ENCODE results near the gene PRICKLE4. TPM values are rescaled to one million over a fixed set of nuclear protein-coding genes. Genes with fewer than 3 reads are reported as not detected.

Gene PRICKLE4
- total RNA-seq, 2 experiments from 2014 or later, result 1.8 to 2.6 TPM

GRCh38 chr6:41784581-41785171 is 4.1 kb downstream of the PRICKLE4 start:
- BruUV-seq (replicated peaks), result no TSS peak
- no peaks in the 10 kb centered on the region for H3K9me3 ChIP-seq (ENCODE audit: low read length)
- H3K27ac ChIP-seq (ENCODE audit: low read depth, low read length, poor library complexity, severe bottlenecking), result no peak overlapping the region
- POLR2A ChIA-PET, result interaction anchor here (0.8 kb wide), 1 partner anchor 231 kb away, joined by 4 read pairs; no protein-coding TSS in a partner anchor
- no peak overlapping the region for H3K4me3 ChIP-seq (ENCODE audit: low read depth, low read length, poor library complexity, severe bottlenecking)
- H3K4me2 ChIP-seq (ENCODE audit: low read length), result peak overlapping the region; percentile 91
- TF ChIP-seq, protein P1, sequence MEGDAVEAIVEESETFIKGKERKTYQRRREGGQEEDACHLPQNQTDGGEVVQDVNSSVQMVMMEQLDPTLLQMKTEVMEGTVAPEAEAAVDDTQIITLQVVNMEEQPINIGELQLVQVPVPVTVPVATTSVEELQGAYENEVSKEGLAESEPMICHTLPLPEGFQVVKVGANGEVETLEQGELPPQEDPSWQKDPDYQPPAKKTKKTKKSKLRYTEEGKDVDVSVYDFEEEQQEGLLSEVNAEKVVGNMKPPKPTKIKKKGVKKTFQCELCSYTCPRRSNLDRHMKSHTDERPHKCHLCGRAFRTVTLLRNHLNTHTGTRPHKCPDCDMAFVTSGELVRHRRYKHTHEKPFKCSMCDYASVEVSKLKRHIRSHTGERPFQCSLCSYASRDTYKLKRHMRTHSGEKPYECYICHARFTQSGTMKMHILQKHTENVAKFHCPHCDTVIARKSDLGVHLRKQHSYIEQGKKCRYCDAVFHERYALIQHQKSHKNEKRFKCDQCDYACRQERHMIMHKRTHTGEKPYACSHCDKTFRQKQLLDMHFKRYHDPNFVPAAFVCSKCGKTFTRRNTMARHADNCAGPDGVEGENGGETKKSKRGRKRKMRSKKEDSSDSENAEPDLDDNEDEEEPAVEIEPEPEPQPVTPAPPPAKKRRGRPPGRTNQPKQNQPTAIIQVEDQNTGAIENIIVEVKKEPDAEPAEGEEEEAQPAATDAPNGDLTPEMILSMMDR (conservative IDR thresholded peaks at IDR 0.05; ENCODE audit: low read length), result no peak
- TF ChIP-seq EZH2phosphoT487 (IDR thresholded peaks at IDR 0.05; ENCODE audit: borderline replicate concordance, low read depth, low read length), result no peak
- intact Hi-C loops (cut with micrococcal nuclease; ENCODE audit: unreplicated experiment), result loop anchor here (5.0 to 10.0 kb wide), 2 partner anchors 433 to 670 kb away; partner anchors contain the start of genes MRPS10 and TRERF1
- H3K9me2 ChIP-seq (ENCODE audit: insufficient read depth, low read length), result no peaks in the 10 kb centered on the region
- peaks cover 21% of the 10 kb centered on the region; the same call in 1 of the 2 replicates for H3K79me2 ChIP-seq (ENCODE audit: insufficient read depth, low read depth, low read length)
- peaks cover 48% of the 10 kb centered on the region for H3K4me1 ChIP-seq (ENCODE audit: insufficient read depth, low read length, poor library complexity, severe bottlenecking)
- CTCF ChIA-PET (ENCODE audit: unreplicated experiment), result no interaction called here
- 0 out of 2 replicates have a peak, but pooled peaks cover 2% of the 10 kb centered on the region for H4K20me1 ChIP-seq (ENCODE audit: insufficient read depth, low read length)
- DNase-seq (ENCODE audit: low spot score), result peak; percentile 27
- H2AFZ ChIP-seq (ENCODE audit: low read length), result no peak overlapping the region
- peaks cover 9% of the 10 kb centered on the region for H3K36me3 ChIP-seq (ENCODE audit: insufficient read depth, low read length)

DNA sequence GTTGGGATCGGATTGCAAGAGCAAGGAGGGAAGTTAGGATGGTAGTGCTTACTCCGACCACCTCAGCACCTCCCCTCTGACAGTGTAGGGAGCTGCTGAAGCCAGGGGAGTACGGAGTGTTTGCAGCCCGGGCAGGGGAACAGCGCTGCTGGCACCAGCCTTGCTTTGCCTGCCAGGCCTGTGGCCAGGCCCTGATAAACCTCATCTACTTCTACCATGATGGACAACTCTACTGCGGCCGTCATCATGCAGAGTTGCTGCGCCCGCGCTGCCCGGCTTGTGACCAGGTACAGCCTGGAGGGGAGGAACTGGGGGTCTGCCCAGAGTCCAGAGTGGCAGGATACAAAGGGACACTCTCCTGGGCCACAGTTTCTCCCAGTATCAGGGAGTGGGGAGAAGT is 4.7 kb downstream of the PRICKLE4 start:
- no peaks in the 10 kb centered on the region for H3K9me2 ChIP-seq (ENCODE audit: insufficient read depth, low read length)
- DNase-seq (ENCODE audit: low spot score), result no peak
- no TSS peak for BruUV-seq (replicated peaks)
- no peaks in the 10 kb centered on the region for H3K9me3 ChIP-seq (ENCODE audit: low read length)
- H3K36me3 ChIP-seq (ENCODE audit: insufficient read depth, low read length), result peaks cover 15% of the 10 kb centered on the region
- peaks cover 51% of the 10 kb centered on the region for H3K4me1 ChIP-seq (ENCODE audit: insufficient read depth, low read length, poor library complexity, severe bottlenecking)
- intact Hi-C loops (cut with micrococcal nuclease; ENCODE audit: unreplicated experiment), result loop anchor here (10.0 kb wide), 1 partner anchor 670 kb away; the partner anchor contains the start of gene TRERF1
- POLR2A ChIA-PET, result interaction anchor here (0.8 to 2.8 kb wide), 2 partner anchors 231 to 263 kb away, joined by 4 to 11 read pairs; partner anchors contain the start of gene TAF8
- H4K20me1 ChIP-seq (ENCODE audit: insufficient read depth, low read length), result 0 out of 2 replicates have a peak, but pooled peaks cover 4% of the 10 kb centered on the region
- H3K4me2 ChIP-seq (ENCODE audit: low read length), result peak overlapping the region; percentile 91
- no peak overlapping the region for H2AFZ ChIP-seq (ENCODE audit: low read length)
- CTCF ChIA-PET (ENCODE audit: unreplicated experiment), result no interaction called here
- H3K79me2 ChIP-seq (ENCODE audit: insufficient read depth, low read depth, low read length), result peaks cover 27% of the 10 kb centered on the region; the same call in 1 of the 2 replicates
- TF ChIP-seq, protein P1 (conservative IDR thresholded peaks at IDR 0.05; ENCODE audit: low read length), result no peak
- TF ChIP-seq EZH2phosphoT487 (IDR thresholded peaks at IDR 0.05; ENCODE audit: borderline replicate concordance, low read depth, low read length), result no peak
- peak overlapping the region; percentile 86 for H3K4me3 ChIP-seq (ENCODE audit: low read depth, low read length, poor library complexity, severe bottlenecking)
- H3K27ac ChIP-seq (ENCODE audit: low read depth, low read length, poor library complexity, severe bottlenecking), result no peak overlapping the region

Measured in OCI-LY7 (cell line).